Measurements from ENCODE around the gene IKZF3. TPM values are rescaled to one million over a fixed set of nuclear protein-coding genes. Genes with fewer than 3 reads are reported as not detected.

IKZF3 gene
- total and polyA plus RNA-seq, 10 of the 15 experiments (the other 5 are each of a cell fraction or from before 2014, with no cell fraction given) = 5.5 to 98.2 (median 47.6) TPM

- Histone ChIP-seq H3K27ac (ENCODE audit: control insufficient read depth, insufficient read depth) (no peak overlapping the region), H3K36me3 (ENCODE audit: control insufficient read depth in 2 of 2, insufficient read depth in 2 of 2, low read length in 1 of 2) (peaks cover 0 to 8% of the 10 kb centered on the region in 2 experiments; a peak in 2 of 4 replicates), H3K9me3 (replicated peaks; ENCODE audit: control insufficient read depth, insufficient read depth, low read length) (no peaks in the 10 kb centered on the region), H3K27me3 (replicated peaks in 1 of 2; ENCODE audit: control insufficient read depth in 2 of 2, insufficient read depth in 2 of 2, low read length in 1 of 2) (no peaks in the 10 kb centered on the region), H3K4me3 (no peak overlapping the region), H2AFZ (ENCODE audit: control insufficient read depth, low read depth, low read length) (no peak overlapping the region), H3K4me2 (ENCODE audit: control insufficient read depth, insufficient read depth) (no peak overlapping the region), H3K4me1 (ENCODE audit: control insufficient read depth, insufficient read depth, low read length) (no peaks in the 10 kb centered on the region; the same call in 1 of the 2 replicates), H3K9ac (ENCODE audit: control insufficient read depth, insufficient read depth, low read length) (no peak overlapping the region), H3K79me2 (ENCODE audit: control insufficient read depth, insufficient read depth, low read length) (no peaks in the 10 kb centered on the region), H4K20me1 (ENCODE audit: control insufficient read depth, insufficient read depth) (no peaks in the 10 kb centered on the region)
- no peak for DNase-seq (ENCODE audit: low read depth, low spot score)
- no peak for TF ChIP-seq ATF2 (IDR thresholded peaks at IDR 0.05; ENCODE audit: low read length)
- TF ChIP-seq MEF2A (IDR thresholded peaks at IDR 0.05; ENCODE audit: insufficient read depth, low read depth, low read length) = no peak
- no peak for TF ChIP-seq NRF1 (conservative IDR thresholded peaks at IDR 0.05; ENCODE audit: low read depth, low read length)
- no peak for TF ChIP-seq EZH2 (IDR thresholded peaks at IDR 0.05; ENCODE audit: borderline replicate concordance, control insufficient read depth, low read depth, low read length)
- no peak for TF ChIP-seq CUX1 (IDR thresholded peaks at IDR 0.05; ENCODE audit: insufficient replicate concordance, low read depth, low read length)
- no peak for TF ChIP-seq LARP7 (IDR thresholded peaks at IDR 0.05)
- TF ChIP-seq CBX3 (IDR thresholded peaks at IDR 0.05; ENCODE audit: borderline replicate concordance, low read depth) = no peak
- no peak for TF ChIP-seq TARDBP (IDR thresholded peaks at IDR 0.05; ENCODE audit: borderline replicate concordance)
- no peak for TF ChIP-seq NR2C2 (IDR thresholded peaks at IDR 0.05; ENCODE audit: borderline replicate concordance, control insufficient read depth, insufficient read length, low read depth)
- no peak for TF ChIP-seq SKIL (IDR thresholded peaks at IDR 0.05; ENCODE audit: low read depth, poor library complexity, severe bottlenecking)
- TF ChIP-seq CREM (IDR thresholded peaks at IDR 0.05; ENCODE audit: low read depth) = no peak
- no peak for TF ChIP-seq CBFB (IDR thresholded peaks at IDR 0.05; ENCODE audit: low read depth)
- ChIA-PET CTCF (interaction anchor here (1.3 to 1.4 kb wide), 2 partner anchors 10 to 22 kb away, joined by 4 to 8 read pairs; no protein-coding TSS in a partner anchor), RAD21 (ENCODE audit: unreplicated experiment) (interaction anchor here (1.1 kb wide), 1 partner anchor 32 kb away, joined by 3 read pairs; no protein-coding TSS in a partner anchor), SMC1A (ENCODE audit: uncharacterized antibody, unreplicated experiment) (interaction anchor here (0.6 to 3.6 kb wide), 6 partner anchors 9 to 53 kb away, joined by 3 to 22 read pairs (median 3); no protein-coding TSS in a partner anchor), POLR2A (interaction anchor here (1.8 kb wide), 1 partner anchor 18 kb away, joined by 7 read pairs; no protein-coding TSS in a partner anchor)
- 100% methylated on average over 3 of the region's 3 CpGs for WGBS (ENCODE audit: insufficient coverage, insufficient replicate concordance, low lambda C conversion rate, missing lambda C conversion rate)
- FAIRE-seq = no peak
- in situ Hi-C loops (cut with MboI) (no loop called here), intact Hi-C loops (cut with micrococcal nuclease; ENCODE audit: unreplicated experiment) (no loop called here)
- no peak for ATAC-seq
- no TSS peak for BruUV-seq (replicated peaks)
Measured at GRCh38 chr17:39904990-39905288, 40.8 kb upstream of the IKZF3 start.
